Panc1 (cell line): ENCODE data around the gene OR3A3.

Experiments used
- CTCF ChIP-seq: fragments of 450-650 bp; IDR thresholded peaks from 2 replicates; pipeline ENCODE4 v1.5.1; 2017; ENCODE audit warnings: mild to moderate bottlenecking
- POLR2AphosphoS5 ChIP-seq: IDR thresholded peaks from 2 replicates; pipeline ENCODE4 v1.6.1; 2012; ENCODE audit warnings: mild to moderate bottlenecking, low read depth, low read length, moderate library complexity

- TF ChIP-seq POLR2AphosphoS5, result no peak
- TF ChIP-seq CTCF, result no peak
These were observed 27.2 kb downstream of the OR3A3 start for GRCh38 chr17:3438368-3438767.
